GM23338 (cell line): ENCODE results near the gene DECR2. TPM values are rescaled to one million over a fixed set of nuclear protein-coding genes. Genes with fewer than 3 reads are reported as not detected.

Experiments
- ATAC-seq: fragments of 200-7000 bp; cut with Tn5 transposase; 3 replicates; pipeline ENCODE4 v1.9.1; 2020
- DNase-seq: peaks from one replicate; pipeline ENCODE4 v3.0.0-alpha.2; 2015; ENCODE audit warnings: low spot score
- H2AFZ ChIP-seq: fragments of 200-600 bp; sonication (generic); 2 replicates; pipeline ENCODE4 v1.8.0; 2016; ENCODE audit warnings: antibody characterized with exemption, mild to moderate bottlenecking, moderate library complexity
- H3F3A ChIP-seq: fragments of 200-600 bp; sonication (generic); replicated peaks from 2 replicates; pipeline ENCODE4 v1.8.0; 2017; ENCODE audit warnings: antibody characterized with exemption, mixed run types, low read depth
- H3K27ac ChIP-seq: fragments of 200-600 bp; sonication (generic); 2 replicates; pipeline ENCODE4 v1.6.1; 2016; ENCODE audit warnings: low read depth
- H3K27me3 ChIP-seq: fragments of 200-600 bp; sonication (generic); 2 replicates; pipeline ENCODE4 v1.8.0; 2016; ENCODE audit warnings: mild to moderate bottlenecking, mixed run types, moderate library complexity; ENCODE audit not compliant: insufficient read depth
- H3K36me3 ChIP-seq: fragments of 200-600 bp; sonication (generic); 2 replicates; pipeline ENCODE4 v1.8.0; 2016; ENCODE audit warnings: mild to moderate bottlenecking; ENCODE audit not compliant: insufficient read depth
- H3K4me1 ChIP-seq: fragments of 200-600 bp; sonication (generic); 2 replicates; pipeline ENCODE4 v1.8.0; 2016; ENCODE audit warnings: mild to moderate bottlenecking, moderate library complexity; ENCODE audit not compliant: insufficient read depth
- H3K4me2 ChIP-seq: fragments of 200-600 bp; sonication (generic); 2 replicates; pipeline ENCODE4 v1.7.1; 2017; ENCODE audit warnings: mixed run types
- H3K4me3 ChIP-seq: fragments of 200-600 bp; sonication (generic); 2 replicates; pipeline ENCODE4 v1.6.1; 2016; ENCODE audit warnings: mixed run types
- H3K79me2 ChIP-seq: fragments of 200-600 bp; sonication (generic); replicated peaks from 2 replicates; pipeline ENCODE4 v1.8.0; 2017; ENCODE audit warnings: mild to moderate bottlenecking; ENCODE audit not compliant: insufficient read depth
- H3K9me2 ChIP-seq: fragments of 200-600 bp; sonication (generic); 2 replicates; pipeline ENCODE4 v1.8.0; 2017; ENCODE audit not compliant: insufficient read depth
- H4K20me1 ChIP-seq: fragments of 200-600 bp; sonication (generic); replicated peaks from 2 replicates; pipeline ENCODE4 v1.8.0; 2017; ENCODE audit warnings: mild to moderate bottlenecking; ENCODE audit not compliant: insufficient read depth
- H3K27ac Mint-ChIP-seq: 2 replicates; pipeline ENCODE4 v1.8.0; 2020; ENCODE audit warnings: inconsistent platforms, mild to moderate bottlenecking, moderate library complexity, mixed read lengths
- H3K27me3 Mint-ChIP-seq: 3 replicates; pipeline ENCODE4 v1.8.0; 2022; ENCODE audit warnings: low read depth, mild to moderate bottlenecking, moderate library complexity, mixed read lengths, inconsistent platforms; ENCODE audit not compliant: insufficient read depth, poor library complexity
- H3K36me3 Mint-ChIP-seq: 3 replicates; pipeline ENCODE4 v1.8.0; 2021; ENCODE audit warnings: low read depth, mild to moderate bottlenecking, inconsistent platforms, moderate library complexity, mixed read lengths
- H3K4me1 Mint-ChIP-seq: 3 replicates; pipeline ENCODE4 v1.8.0; 2020; ENCODE audit warnings: mild to moderate bottlenecking, inconsistent platforms, mixed read lengths
- H3K4me3 Mint-ChIP-seq: 3 replicates; pipeline ENCODE4 v1.8.0; 2021; ENCODE audit warnings: moderate library complexity, mild to moderate bottlenecking, inconsistent platforms, mixed read lengths
- H3K9me3 Mint-ChIP-seq: 3 replicates; pipeline ENCODE4 v1.8.0; 2020; ENCODE audit warnings: moderate library complexity, mild to moderate bottlenecking, inconsistent platforms, mixed read lengths
- CREB1 ChIP-seq: fragments of 250-450 bp; sonication (Bioruptor Pico); IDR thresholded peaks from 2 replicates; pipeline ENCODE4 v1.5.0; 2020; ENCODE audit warnings: low read depth, mild to moderate bottlenecking, moderate library complexity
- CTCF ChIP-seq, 2 experiments: fragments of 200-600 bp in 1 of 2; sonication (generic) in 1 of 2; conservative IDR thresholded peaks; 2 replicates each; pipeline versions ENCODE4 v1.5.1 to v1.6.1; 2016 to 2017; ENCODE audit warnings: antibody characterized with exemption in 2 of 2, low read depth in 2 of 2, mild to moderate bottlenecking in 2 of 2, moderate library complexity in 1 of 2
- ETS1 ChIP-seq: IDR thresholded peaks from 2 replicates; pipeline ENCODE4 v1.6.1; 2016; ENCODE audit warnings: antibody characterized with exemption
- EZH2 ChIP-seq: fragments of 200-600 bp; sonication (generic); IDR thresholded peaks from one replicate; pipeline ENCODE4 v1.8.0; 2017; ENCODE audit warnings: antibody characterized with exemption, mild to moderate bottlenecking, low read depth; ENCODE audit not compliant: unreplicated experiment
- EZH2phosphoT487 ChIP-seq: fragments of 200-600 bp; sonication (generic); IDR thresholded peaks from one replicate; pipeline ENCODE4 v1.8.1; 2018; ENCODE audit warnings: antibody characterized with exemption; ENCODE audit not compliant: unreplicated experiment
- JUNB ChIP-seq: IDR thresholded peaks from one replicate; pipeline ENCODE4 v1.6.1; 2016; ENCODE audit warnings: antibody characterized with exemption; ENCODE audit not compliant: unreplicated experiment
- NANOG ChIP-seq: IDR thresholded peaks from 2 replicates; pipeline ENCODE4 v1.6.1; 2016; ENCODE audit warnings: antibody characterized with exemption, borderline replicate concordance
- POLR2AphosphoS5 ChIP-seq: IDR thresholded peaks from 2 replicates; pipeline ENCODE4 v1.6.1; 2016; ENCODE audit warnings: antibody characterized with exemption, low read depth
- STAT1 ChIP-seq: IDR thresholded peaks from one replicate; pipeline ENCODE4 v1.6.1; 2016; ENCODE audit warnings: antibody characterized with exemption; ENCODE audit not compliant: unreplicated experiment
- ZNF114 ChIP-seq: fragments of 250-450 bp; sonication (Bioruptor Pico); IDR thresholded peaks from 2 replicates; pipeline ENCODE4 v1.5.0; 2020; ENCODE audit warnings: mild to moderate bottlenecking, moderate library complexity
- ZNF331 ChIP-seq: fragments of 250-450 bp; sonication (Bioruptor Pico); IDR thresholded peaks from 2 replicates; pipeline ENCODE4 v1.5.0; 2020; ENCODE audit warnings: low read depth, mild to moderate bottlenecking, moderate library complexity
- ZNF462 ChIP-seq: fragments of 250-450 bp; sonication (Bioruptor Pico); IDR thresholded peaks from 2 replicates; pipeline ENCODE4 v1.5.0; 2020; ENCODE audit warnings: mild to moderate bottlenecking, moderate library complexity
- polyA plus RNA-seq: library from polyadenylated mRNA; unstranded; fragments of >200 nt; fragmentation: Nextera tagmentation; extraction: Ambion mirVana; gene quantifications from 2 replicates; pipeline ENCODE4 v1.2.1, GENCODE V29; 2016
- total RNA-seq: library from RNA; depleted of rRNA; stranded (reverse); fragments of >200 nt; shearing (Covaris generic); gene quantifications from 2 replicates; pipeline ENCODE4 v1.2.3, GENCODE V29; 2014

DECR2 gene
- total and polyA plus RNA-seq, 2 experiments from 2014 or later, result 20.3 to 26.9 TPM

GRCh38 chr16:359871-360697 lies 41.6 kb upstream of the DECR2 start:
- H3K9me2 ChIP-seq, result no peaks in the 10 kb centered on the region
- no peak overlapping the region for H3K4me3 ChIP-seq
- no peak overlapping the region for H3K4me2 ChIP-seq
- TF ChIP-seq CREB1 (CRISPR knock-in tag) (no peak), POLR2AphosphoS5 (no peak), ZNF462 (CRISPR knock-in tag) (no peak), ZNF114 (CRISPR knock-in tag) (no peak), STAT1 (no peak), NANOG (no peak), JUNB (no peak), EZH2 (no peak), ZNF331 (no peak), CTCF (conservative IDR thresholded peaks at IDR 0.05; ENCODE audit: low read depth in 2 of 2) (no peak), EZH2phosphoT487 (no peak), ETS1 (no peak)
- H3K27me3 ChIP-seq, result no peaks in the 10 kb centered on the region
- ATAC-seq (no peak), DNase-seq (no peak)
- Mint-ChIP-seq H3K36me3 (no peaks in the 10 kb centered on the region), H3K4me3 (no peak overlapping the region), H3K27ac (no peak overlapping the region), H3K27me3 (peaks cover 15% of the 10 kb centered on the region), H3K4me1 (no peaks in the 10 kb centered on the region), H3K9me3 (no peaks in the 10 kb centered on the region)
- H3K36me3 ChIP-seq, result no peaks in the 10 kb centered on the region
- H2AFZ ChIP-seq, result no peak overlapping the region
- no peaks in the 10 kb centered on the region for H4K20me1 ChIP-seq
- H3K4me1 ChIP-seq, result no peaks in the 10 kb centered on the region
- no peaks in the 10 kb centered on the region for H3K79me2 ChIP-seq
- no peak overlapping the region for H3K27ac ChIP-seq
- 0 out of 2 replicates have a peak, but pooled peaks cover 5% of the 10 kb centered on the region for H3F3A ChIP-seq
